Urinary bladder (tissue), 4 donors: Measurements from ENCODE around the gene RYR3. TPM values are rescaled to one million over a fixed set of nuclear protein-coding genes. Genes with fewer than 3 reads are reported as not detected.

ENCODE experiments used
- DNase-seq: peaks from one replicate; pipeline ENCODE4 v3.0.0-alpha.2; 2015; ENCODE audit errors: extremely low spot score
- H3K27ac ChIP-seq: one replicate; pipeline ENCODE4 v1.5.1; 2013; ENCODE audit warnings: low read depth, mild to moderate bottlenecking, moderate library complexity
- H3K36me3 ChIP-seq: one replicate; pipeline ENCODE4 v1.6.1; 2013; ENCODE audit warnings: mild to moderate bottlenecking, moderate library complexity; ENCODE audit not compliant: insufficient read depth
- H3K4me1 ChIP-seq: one replicate; pipeline ENCODE4 v1.6.1; 2013; ENCODE audit warnings: mild to moderate bottlenecking, moderate library complexity; ENCODE audit not compliant: insufficient read depth
- H3K4me3 ChIP-seq: one replicate; pipeline ENCODE4 v1.5.1; 2013; ENCODE audit warnings: low read depth, low read length
- WGBS: extraction: QIAGEN DNeasy Blood & Tissue Kit; methylation state at CpG from one replicate; pipeline ENCODE4 v1.1.7; 2013; 5-methylcytosine and 5-hydroxymethylcytosine counted together
- polyA plus RNA-seq: library from polyadenylated mRNA; stranded (reverse); fragments of 200-250 nt; gene quantifications from one replicate; pipeline ENCODE4 v1.2.3, GENCODE V29; 2013
- total RNA-seq: library from RNA; depleted of rRNA; stranded (reverse); fragments of >200 nt; gene quantifications from one replicate; pipeline ENCODE4 v1.2.3, GENCODE V29; 2014
- donor health status: healthy with polysubstance abuse.
- donor health status: healthy.

The RYR3 gene
- total and polyA plus RNA-seq, 2 donors = 5.1 to 10.5 TPM

- Histone ChIP-seq H3K4me1 (no peaks in the 10 kb centered on the region), H3K36me3 (no peaks in the 10 kb centered on the region), H3K4me3 (no peak overlapping the region), H3K27ac (no peak overlapping the region)
- no peak for DNase-seq
- WGBS = 80% methylated on average over 3 of the region's 3 CpGs
Observed at GRCh38 chr15:33330931-33331330, 20.2 kb downstream of the RYR3 start.

- Histone ChIP-seq H3K4me3 (no peak overlapping the region), H3K36me3 (no peaks in the 10 kb centered on the region), H3K4me1 (no peaks in the 10 kb centered on the region), H3K27ac (no peak overlapping the region)
- DNase-seq = no peak
- 78% methylated on average over 4 of the region's 4 CpGs for WGBS
Observed at GRCh38 chr15:33341953-33342352, 31.2 kb downstream of the RYR3 start.

GRCh38 chr15:33343275-33343674 lies 32.5 kb downstream of the RYR3 start:
- 82% methylated on average over 5 of the region's 5 CpGs for WGBS
- Histone ChIP-seq H3K36me3 (no peaks in the 10 kb centered on the region), H3K27ac (no peak overlapping the region)

GRCh38 chr15:33344111-33344510 lies 33.3 kb downstream of the RYR3 start:
- H3K4me1 ChIP-seq = no peaks in the 10 kb centered on the region
- no peaks in the 10 kb centered on the region for H3K36me3 ChIP-seq
- DNase-seq = no peak
- no peak overlapping the region for H3K4me3 ChIP-seq
- H3K27ac ChIP-seq = no peak overlapping the region
- WGBS = 88% methylated on average over 2 of the region's 2 CpGs

More at GRCh38 chr15:33343275-33343674, 32.5 kb downstream of the RYR3 start:
- no peaks in the 10 kb centered on the region for H3K4me1 ChIP-seq
- no peak for DNase-seq
- H3K4me3 ChIP-seq = no peak overlapping the region

DNA sequence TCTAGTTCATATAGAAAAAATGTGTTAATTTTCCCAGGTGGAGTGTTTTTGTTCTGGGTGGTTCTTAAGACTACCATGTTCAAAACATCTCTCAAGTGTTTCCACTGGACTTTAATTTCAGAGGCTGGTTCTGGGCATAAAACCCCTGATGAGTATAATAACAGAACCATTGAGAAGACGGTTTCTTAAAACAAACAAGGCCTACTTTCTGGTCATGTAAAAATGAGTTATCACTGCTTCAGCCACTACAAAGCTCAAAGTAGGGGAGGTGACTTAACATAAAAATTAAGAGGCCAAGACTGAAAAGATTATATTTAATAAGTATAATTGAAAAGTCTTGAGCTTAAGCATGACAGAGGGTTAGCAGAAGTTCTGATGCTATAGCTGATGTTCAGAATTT lies 33.8 kb downstream of the RYR3 start:
- H3K4me3 ChIP-seq = no peak overlapping the region
- no peaks in the 10 kb centered on the region for H3K4me1 ChIP-seq
- H3K27ac ChIP-seq = no peak overlapping the region
- no peak for DNase-seq
- 74% methylated on average over 1 of the region's 1 CpG for WGBS
- no peaks in the 10 kb centered on the region for H3K36me3 ChIP-seq

- WGBS = 69% methylated on average over 1 of the region's 1 CpG
- no peaks in the 10 kb centered on the region for H3K4me1 ChIP-seq
- no peak for DNase-seq
- no peaks in the 10 kb centered on the region for H3K36me3 ChIP-seq
- H3K4me3 ChIP-seq = no peak overlapping the region
- no peak overlapping the region for H3K27ac ChIP-seq
Observed at GRCh38 chr15:33354411-33354810, 43.6 kb downstream of the RYR3 start.

DNA sequence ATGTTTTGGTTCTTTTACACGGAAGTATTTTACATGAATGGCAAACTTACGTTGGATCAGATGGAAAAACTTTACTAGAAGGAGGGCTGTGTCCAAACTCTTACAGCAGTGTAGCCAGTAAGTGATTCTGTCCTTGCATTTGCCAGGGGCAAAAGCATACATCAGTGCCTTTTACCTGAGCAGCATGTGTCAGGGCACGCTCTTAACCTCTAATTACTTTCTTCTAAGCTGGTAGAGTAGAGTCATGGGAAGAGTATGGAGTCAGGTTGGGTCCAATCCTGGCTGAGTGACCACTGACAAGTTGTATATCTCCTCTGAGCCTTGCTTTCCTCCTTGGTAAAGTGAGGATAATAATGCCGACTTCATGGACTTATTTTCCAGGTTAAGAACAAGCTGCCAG lies 47.1 kb downstream of the RYR3 start:
- 71% methylated on average over 4 of the region's 4 CpGs for WGBS

GRCh38 chr15:33358306-33358705 lies 47.5 kb downstream of the RYR3 start:
- Histone ChIP-seq H3K36me3 (no peaks in the 10 kb centered on the region), H3K4me1 (no peaks in the 10 kb centered on the region), H3K27ac (no peak overlapping the region), H3K4me3 (no peak overlapping the region)
- 31% methylated on average over 2 of the region's 2 CpGs for WGBS
- DNase-seq = no peak

More for the DNA sequence above, 47.1 kb downstream of the RYR3 start:
- no peak overlapping the region for H3K27ac ChIP-seq
- no peak overlapping the region for H3K4me3 ChIP-seq
- H3K36me3 ChIP-seq = no peaks in the 10 kb centered on the region
- no peaks in the 10 kb centered on the region for H3K4me1 ChIP-seq
- no peak for DNase-seq

DNA sequence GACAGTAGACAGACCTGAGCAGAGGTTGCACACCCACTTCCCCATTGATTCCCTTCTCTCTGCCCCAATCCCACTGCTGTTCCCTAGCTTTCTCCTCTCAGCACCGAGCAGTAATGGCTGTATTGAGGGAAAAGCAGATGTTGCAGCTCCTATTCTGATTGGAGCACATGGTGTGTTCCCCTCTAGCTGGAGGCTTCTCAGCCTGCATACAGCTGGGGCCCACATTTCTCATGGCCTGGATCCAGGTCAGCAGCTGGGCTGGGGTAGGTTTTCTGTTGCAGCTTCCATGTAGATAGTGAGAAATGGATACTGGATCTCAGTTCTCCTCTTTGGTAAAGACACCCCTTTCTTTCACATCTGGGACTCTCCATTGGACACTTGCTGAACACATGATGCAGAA lies 50.1 kb downstream of the RYR3 start:
- DNase-seq = no peak
- H3K4me3 ChIP-seq = no peak overlapping the region
- no peaks in the 10 kb centered on the region for H3K36me3 ChIP-seq
- H3K4me1 ChIP-seq = no peaks in the 10 kb centered on the region
- no peak overlapping the region for H3K27ac ChIP-seq
- WGBS = 31% methylated on average over 1 of the region's 1 CpG

GRCh38 chr15:33369941-33370622 lies 59.3 kb downstream of the RYR3 start:
- Histone ChIP-seq H3K27ac (no peak overlapping the region), H3K36me3 (no peaks in the 10 kb centered on the region), H3K4me3 (no peak overlapping the region), H3K4me1 (no peaks in the 10 kb centered on the region)
- no peak for DNase-seq
- WGBS = 57% methylated on average over 3 of the region's 3 CpGs

- H3K4me1 ChIP-seq = no peaks in the 10 kb centered on the region
- H3K4me3 ChIP-seq = no peak overlapping the region
- H3K36me3 ChIP-seq = no peaks in the 10 kb centered on the region
- no peak for DNase-seq
- no peak overlapping the region for H3K27ac ChIP-seq
- WGBS = 91% methylated on average over 3 of the region's 3 CpGs
Observed at GRCh38 chr15:33370623-33371020, 59.9 kb downstream of the RYR3 start.

GRCh38 chr15:33371159-33371558 lies 60.4 kb downstream of the RYR3 start:
- WGBS = 89% methylated on average over 3 of the region's 3 CpGs
- no peaks in the 10 kb centered on the region for H3K36me3 ChIP-seq
- DNase-seq = no peak
- no peaks in the 10 kb centered on the region for H3K4me1 ChIP-seq
- H3K27ac ChIP-seq = no peak overlapping the region
- no peak overlapping the region for H3K4me3 ChIP-seq

DNA sequence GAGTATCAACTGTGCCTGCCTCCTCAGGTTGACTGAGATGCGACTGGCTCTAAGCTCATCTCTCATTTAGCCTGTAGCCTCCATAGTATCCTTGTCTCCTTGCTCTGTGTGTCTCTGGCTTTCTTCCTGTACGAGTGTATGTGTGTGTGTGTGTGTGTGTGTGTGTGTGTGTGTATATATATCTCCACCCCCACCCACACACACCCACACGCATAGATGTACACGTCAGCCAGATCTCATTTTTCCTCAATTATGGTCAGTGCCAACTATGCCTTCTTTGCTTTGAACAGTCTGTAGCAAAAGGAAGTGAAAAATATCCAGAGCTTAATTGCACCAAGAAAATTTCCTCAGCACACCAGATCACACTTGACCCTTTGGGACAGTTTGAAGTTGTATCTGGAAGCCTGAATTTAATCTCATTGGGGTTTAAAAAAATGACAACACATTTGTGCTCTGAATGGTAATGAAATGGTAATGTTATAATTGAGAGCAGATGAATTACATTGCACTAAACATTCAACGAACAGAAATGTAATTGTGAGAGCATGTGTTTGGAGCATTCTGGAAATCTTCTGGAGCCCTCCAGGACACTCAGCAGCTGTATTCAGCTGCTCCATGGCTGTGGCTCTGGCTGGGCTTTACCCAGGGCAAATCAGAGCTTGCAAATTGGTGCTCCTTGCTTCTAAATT lies 63.6 kb downstream of the RYR3 start:
- 47% methylated on average over 5 of the region's 5 CpGs for WGBS

GRCh38 chr15:33375236-33375635 lies 64.5 kb downstream of the RYR3 start:
- Histone ChIP-seq H3K4me1 (no peaks in the 10 kb centered on the region), H3K27ac (no peak overlapping the region), H3K36me3 (no peaks in the 10 kb centered on the region), H3K4me3 (no peak overlapping the region)
- DNase-seq = no peak
- 51% methylated on average over 5 of the region's 5 CpGs for WGBS

More for the DNA sequence above, 63.6 kb downstream of the RYR3 start:
- DNase-seq = no peak
- Histone ChIP-seq H3K36me3 (no peaks in the 10 kb centered on the region), H3K4me3 (no peak overlapping the region), H3K4me1 (no peaks in the 10 kb centered on the region), H3K27ac (no peak overlapping the region)
